Panc1 (cell line): ENCODE data around the gene KCNIP4. TPM values are rescaled to one million over a fixed set of nuclear protein-coding genes. Genes with fewer than 3 reads are reported as not detected.

Source experiments
- ATAC-seq: fragments of 200-7000 bp; cut with Tn5 transposase; 2 replicates; pipeline ENCODE4 v1.9.1; 2020; ENCODE audit warnings: mild to moderate bottlenecking, moderate library complexity
- BruUV-seq: library from RNA; stranded (reverse); fragments of 400-500 nt; replicated peaks from 2 replicates; lab custom pipeline; 2021; lab: Mats Ljungman, UMichigan
- CTCF ChIA-PET: fragments of 300-600 bp; sonication (Branson Sonifier 250); formaldehyde crosslinking; loops from one replicate; lab custom pipeline; 2022; ENCODE audit warnings: antibody characterized with exemption; lab: Charles Lee
- POLR2A ChIA-PET: fragments of 300-600 bp; sonication (Branson Sonifier 250); formaldehyde crosslinking; loops from one replicate; lab custom pipeline; 2022; ENCODE audit warnings: antibody characterized with exemption; lab: Charles Lee
- DNase-seq: peaks from one replicate; pipeline ENCODE4 v3.0.0-alpha.2; 2010; ENCODE audit warnings: low read depth, low spot score
- H3K27ac ChIP-seq: 2 replicates; pipeline ENCODE4 v1.5.1; 2011; ENCODE audit warnings: mild to moderate bottlenecking, low read length, inconsistent platforms
- H3K27me3 ChIP-seq: fragments of 200-500 bp; sonication (Bioruptor generic); 2 replicates; pipeline ENCODE4 v1.6.0; 2014; ENCODE audit warnings: low read length, inconsistent platforms; ENCODE audit not compliant: control insufficient read depth, insufficient read depth
- H3K36me3 ChIP-seq: fragments of 200-500 bp; sonication (Bioruptor generic); 2 replicates; pipeline ENCODE4 v1.5.1; 2014; ENCODE audit warnings: inconsistent platforms, mild to moderate bottlenecking, low read length, moderate library complexity; ENCODE audit not compliant: control insufficient read depth, insufficient read depth
- H3K4me1 ChIP-seq: 2 replicates; pipeline ENCODE4 v1.5.1; 2011; ENCODE audit warnings: inconsistent platforms, mild to moderate bottlenecking, low read length, moderate library complexity; ENCODE audit not compliant: control insufficient read depth, insufficient read depth
- H3K4me3 ChIP-seq, 2 experiments: 2 replicates each; pipeline ENCODE4 v1.5.1; 2011 to 2012; ENCODE audit warnings: low read depth in 2 of 2, low read length in 2 of 2, mild to moderate bottlenecking in 2 of 2, inconsistent platforms in 1 of 2, moderate library complexity in 1 of 2
- H3K9me3 ChIP-seq: fragments of 200-500 bp; sonication (Bioruptor generic); 2 replicates; pipeline ENCODE4 v1.5.1; 2014; ENCODE audit warnings: low read depth, mild to moderate bottlenecking, inconsistent platforms, low read length, moderate library complexity; ENCODE audit not compliant: control insufficient read depth, insufficient read depth
- CTCF ChIP-seq: fragments of 450-650 bp; IDR thresholded peaks from 2 replicates; pipeline ENCODE4 v1.5.1; 2017; ENCODE audit warnings: mild to moderate bottlenecking
- POLR2AphosphoS5 ChIP-seq: IDR thresholded peaks from 2 replicates; pipeline ENCODE4 v1.6.1; 2012; ENCODE audit warnings: mild to moderate bottlenecking, low read depth, low read length, moderate library complexity
- REST ChIP-seq, 2 experiments: IDR thresholded peaks; 2 replicates each; pipeline ENCODE4 v1.6.1; 2011 to 2012; ENCODE audit warnings: low read depth in 2 of 2, control low read depth in 1 of 2, low read length in 1 of 2, mild to moderate bottlenecking in 1 of 2, moderate library complexity in 1 of 2; ENCODE audit not compliant: insufficient read depth in 1 of 2
- SIN3A ChIP-seq: IDR thresholded peaks from 2 replicates; pipeline ENCODE4 v1.6.1; 2012; ENCODE audit warnings: low read depth, mild to moderate bottlenecking, low read length, moderate library complexity, borderline replicate concordance; ENCODE audit not compliant: insufficient read depth
- TCF7L2 ChIP-seq: IDR thresholded peaks from 2 replicates; pipeline ENCODE4 v1.6.1; 2011; ENCODE audit warnings: mild to moderate bottlenecking, low read depth, low read length, inconsistent platforms
- in situ Hi-C: cut with HindIII; loops from 2 replicates; pipeline ENCODE4 v1.10.0; 2016; ENCODE audit warnings: low sequenced_read_pairs, low pct_unique_long_range_greater_than_20kb
- intact Hi-C: fragments of 100-400 bp; cut with micrococcal nuclease; formaldehyde crosslinking; loops from one replicate; pipeline ENCODE4 v1.10.0; 2022; ENCODE audit not compliant: unreplicated experiment
- total RNA-seq: library from RNA; stranded (reverse); gene quantifications from one replicate; pipeline ENCODE4 v1.2.1, GENCODE V29; 2021; ENCODE audit not compliant: unreplicated experiment

Gene KCNIP4
- total RNA-seq, 1 experiment from 2014 or later, result not detected

GRCh38 chr4:21167711-21168110 is 780.9 kb downstream of the KCNIP4 start:
- no peaks in the 10 kb centered on the region for H3K36me3 ChIP-seq
- in situ Hi-C loops (no loop called here), intact Hi-C loops (no loop called here)
- H3K4me3 ChIP-seq, result no peak overlapping the region
- ChIA-PET CTCF (no interaction called here), POLR2A (no interaction called here)
- no peaks in the 10 kb centered on the region for H3K27me3 ChIP-seq
- ATAC-seq (no peak), DNase-seq (no peak)
- no TSS peak for BruUV-seq
- H3K27ac ChIP-seq, result no peak overlapping the region
- H3K4me1 ChIP-seq, result no peaks in the 10 kb centered on the region
- TF ChIP-seq POLR2AphosphoS5 (no peak), TCF7L2 (no peak), REST (IDR thresholded peaks at IDR 0.05; ENCODE audit: insufficient read depth in 1 of 2, low read depth in 2 of 2, low read length in 1 of 2) (no peak), CTCF (no peak), SIN3A (no peak)
- H3K9me3 ChIP-seq, result no peaks in the 10 kb centered on the region

- no peak for TF ChIP-seq POLR2AphosphoS5
- TF ChIP-seq TCF7L2, result no peak
- TF ChIP-seq CTCF, result no peak
- TF ChIP-seq REST (IDR thresholded peaks at IDR 0.05; ENCODE audit: insufficient read depth in 1 of 2, low read depth in 2 of 2, low read length in 1 of 2), result no peak
- no peak for TF ChIP-seq SIN3A
- no peaks in the 10 kb centered on the region for H3K9me3 ChIP-seq
- BruUV-seq, result no TSS peak
- no peaks in the 10 kb centered on the region for H3K4me1 ChIP-seq
- ATAC-seq (no peak), DNase-seq (no peak)
- H3K4me3 ChIP-seq, result no peak overlapping the region
- intact Hi-C loops (no loop called here), in situ Hi-C loops (no loop called here)
- no peak overlapping the region for H3K27ac ChIP-seq
- CTCF ChIA-PET, result no interaction called here
- no peaks in the 10 kb centered on the region for H3K27me3 ChIP-seq
- POLR2A ChIA-PET, result no interaction called here
- no peaks in the 10 kb centered on the region for H3K36me3 ChIP-seq
These were observed 793.2 kb downstream of the KCNIP4 start for GRCh38 chr4:21155367-21155766.
